Measurements from ENCODE around the gene PPP1R14D. TPM values are rescaled to one million over a fixed set of nuclear protein-coding genes. Genes with fewer than 3 reads are reported as not detected.
A peak's percentile ranks its signal among the peaks of the same experiment; 100 is the strongest.

Gene PPP1R14D, protein sequence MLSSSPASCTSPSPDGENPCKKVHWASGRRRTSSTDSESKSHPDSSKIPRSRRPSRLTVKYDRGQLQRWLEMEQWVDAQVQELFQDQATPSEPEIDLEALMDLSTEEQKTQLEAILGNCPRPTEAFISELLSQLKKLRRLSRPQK
- not detected for total RNA-seq

DNA sequence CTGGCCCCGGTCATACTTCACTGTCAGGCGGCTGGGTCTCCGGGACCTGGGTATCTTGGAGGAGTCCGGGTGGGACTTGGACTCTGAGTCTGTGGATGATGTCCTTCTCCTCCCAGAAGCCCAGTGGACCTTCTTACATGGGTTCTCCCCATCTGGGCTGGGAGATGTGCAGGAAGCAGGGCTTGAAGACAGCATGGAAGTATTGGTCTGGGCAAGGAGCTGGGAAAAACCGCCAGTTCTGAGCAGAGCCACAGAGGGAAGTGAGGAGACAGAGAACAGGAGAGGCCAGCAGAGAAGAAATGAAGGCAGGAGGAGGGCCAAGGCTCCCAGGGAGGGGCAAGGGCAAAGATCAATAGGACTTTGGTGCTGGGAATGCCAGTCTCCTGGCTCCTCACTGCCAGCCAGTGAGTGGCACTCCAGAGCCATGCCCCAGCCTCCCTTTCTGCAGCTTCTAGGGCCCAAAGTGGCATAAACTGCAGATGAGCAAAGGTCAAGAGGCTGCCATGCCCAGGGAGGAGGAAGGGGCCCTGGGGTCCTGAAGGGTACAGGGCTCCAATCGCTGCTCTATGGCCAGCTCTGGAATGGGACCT is at the start of gene PPP1R14D:
PPP1R14D (minus strand) TSS at position 262 of the 590 bp plus-strand sequence; CDS start at position 195, 67 bp downstream.
- Mint-ChIP-seq H3K36me3 (ENCODE audit: low read depth) (no peaks in the 10 kb centered on the region), H3K27me3 (peaks cover 14% of the 10 kb centered on the region), H3K4me1 (peaks cover 2% of the 10 kb centered on the region), H3K27ac (no peak within 1 kb of the TSS), H3K9me3 (no peaks in the 10 kb centered on the region), H3K4me3 (no peak within 1 kb of the TSS)
- ChIA-PET CTCF (no interaction called here), POLR2A (interaction anchor here (1.2 kb wide), 1 partner anchor 28 kb away, joined by 3 read pairs; no protein-coding TSS in a partner anchor)
- DNase-seq = no peak

GRCh38 chr15:40877694-40878093 is 49.2 kb upstream of the PPP1R14D start:
- Mint-ChIP-seq H3K9me3 (no peaks in the 10 kb centered on the region), H3K27me3 (peaks cover 21% of the 10 kb centered on the region), H3K27ac (no peak overlapping the region), H3K4me1 (peaks cover 19% of the 10 kb centered on the region), H3K4me3 (no peak overlapping the region), H3K36me3 (ENCODE audit: low read depth) (no peaks in the 10 kb centered on the region)
- no peak for DNase-seq
- CTCF ChIA-PET = interaction anchor here (0.8 to 7.4 kb wide), 3 partner anchors 14 to 134 kb away, joined by 3 to 41 read pairs (median 5); partner anchors contain the start of gene VPS18
- POLR2A ChIA-PET = interaction anchor here (1.0 to 1.7 kb wide), 3 partner anchors 17 to 50 kb away, joined by 3 to 7 read pairs (median 3); partner anchors contain the start of gene VPS18

- H3K27me3 Mint-ChIP-seq = peaks cover 27% of the 10 kb centered on the region
- CTCF ChIA-PET = interaction anchor here (1.7 to 7.4 kb wide), 2 partner anchors 16 to 19 kb away, joined by 5 to 41 read pairs; partner anchors contain the start of gene VPS18
- POLR2A ChIA-PET = interaction anchor here (1.0 to 1.7 kb wide), 2 partner anchors 18 to 355 kb away, joined by 3 to 7 read pairs; partner anchors contain the start of genes CHP1 and VPS18
- H3K4me3 Mint-ChIP-seq = no peak overlapping the region
- no peaks in the 10 kb centered on the region for H3K9me3 Mint-ChIP-seq
- H3K27ac Mint-ChIP-seq = no peak overlapping the region
- H3K36me3 Mint-ChIP-seq (ENCODE audit: low read depth) = no peaks in the 10 kb centered on the region
- peaks cover 26% of the 10 kb centered on the region for H3K4me1 Mint-ChIP-seq
- DNase-seq = no peak
Observed at GRCh38 chr15:40875991-40876730, 47.7 kb upstream of the PPP1R14D start.

DNA sequence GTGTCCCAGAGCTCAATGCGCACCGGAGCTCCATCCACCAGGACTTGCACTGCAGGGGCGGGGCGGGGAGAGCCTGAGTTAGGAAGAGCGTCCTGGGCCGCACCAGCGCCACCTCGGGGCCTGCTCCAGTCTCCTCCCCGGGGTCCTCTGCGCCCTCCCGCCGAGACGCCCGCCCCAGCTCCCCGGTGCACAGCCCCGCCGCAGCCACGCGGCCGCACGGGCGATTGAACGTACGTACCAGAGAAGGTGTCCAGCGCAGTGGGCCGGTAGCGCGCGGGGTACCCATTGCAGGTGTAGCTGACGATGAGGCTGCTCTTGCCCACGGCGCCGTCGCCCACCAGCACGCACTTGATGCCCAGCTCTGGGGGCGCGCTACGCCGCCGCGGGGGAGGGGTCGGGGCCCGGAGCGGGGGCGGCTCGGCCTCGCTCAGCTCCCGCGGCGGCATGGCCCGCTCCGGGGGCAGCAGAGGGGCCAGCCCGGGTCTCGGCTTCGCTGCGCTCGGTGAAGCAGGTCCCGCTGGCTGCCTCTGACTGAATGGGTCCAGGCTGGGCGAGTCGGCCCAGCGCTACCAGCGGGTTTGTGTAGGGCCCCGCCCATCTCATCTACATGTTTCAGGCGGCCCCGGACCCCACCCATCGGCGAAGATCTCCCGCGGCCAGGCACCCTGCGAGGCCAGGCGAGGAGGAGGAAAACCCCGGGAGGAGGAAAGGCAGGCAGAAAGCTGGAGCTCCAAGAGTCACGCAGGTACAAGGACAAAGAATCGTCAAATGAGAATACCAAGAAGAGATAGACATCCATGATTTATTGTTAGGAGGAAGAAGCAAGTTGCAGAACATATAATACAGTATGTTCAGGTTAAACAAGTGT is 45.4 kb upstream of the PPP1R14D start, which contains the start of gene RHOV:
RHOV (minus strand) TSS at position 541 of the 868 bp plus-strand sequence; CDS start at position 446, 95 bp downstream.
- H3K4me3 Mint-ChIP-seq = peak within 1 kb of the TSS; percentile 69
- no peaks in the 10 kb centered on the region for H3K36me3 Mint-ChIP-seq (ENCODE audit: low read depth)
- peaks cover 27% of the 10 kb centered on the region for H3K27me3 Mint-ChIP-seq
- DNase-seq = peak; percentile 44
- H3K27ac Mint-ChIP-seq = no peak within 1 kb of the TSS
- POLR2A ChIA-PET = interaction anchor here (0.6 to 1.2 kb wide), 4 partner anchors 8 to 422 kb away, joined by 3 to 6 read pairs (median 4); partner anchors contain the start of gene VPS18
- CTCF ChIA-PET = interaction anchor here (0.5 to 3.1 kb wide), 13 partner anchors 9 to 391 kb away, joined by 3 to 18 read pairs (median 3); partner anchors contain the start of genes DNAJC17, VPS18 and ZFYVE19
- no peaks in the 10 kb centered on the region for H3K9me3 Mint-ChIP-seq
- peaks cover 20% of the 10 kb centered on the region for H3K4me1 Mint-ChIP-seq

- POLR2A ChIA-PET = interaction anchor here (0.6 to 1.6 kb wide), 5 partner anchors 9 to 423 kb away, joined by 3 to 6 read pairs (median 4); partner anchors contain the start of gene VPS18
- Mint-ChIP-seq H3K4me3 (peak overlapping the region; percentile 69), H3K27me3 (peaks cover 27% of the 10 kb centered on the region), H3K9me3 (no peaks in the 10 kb centered on the region), H3K4me1 (peaks cover 16% of the 10 kb centered on the region), H3K27ac (no peak overlapping the region), H3K36me3 (ENCODE audit: low read depth) (no peaks in the 10 kb centered on the region)
- DNase-seq = no peak
- CTCF ChIA-PET = interaction anchor here (0.6 to 3.1 kb wide), 10 partner anchors 9 to 311 kb away, joined by 3 to 18 read pairs (median 4); partner anchors contain the start of genes DNAJC17, VPS18 and ZFYVE19
Observed at GRCh38 chr15:40872791-40873693, 44.5 kb upstream of the PPP1R14D start.

- CTCF ChIA-PET = interaction anchor here (1.1 to 3.1 kb wide), 3 partner anchors 20 to 22 kb away, joined by 8 to 18 read pairs (median 8); partner anchors contain the start of gene VPS18
- H3K27ac Mint-ChIP-seq = no peak overlapping the region
- H3K36me3 Mint-ChIP-seq (ENCODE audit: low read depth) = no peaks in the 10 kb centered on the region
- peaks cover 27% of the 10 kb centered on the region for H3K27me3 Mint-ChIP-seq
- no peak for DNase-seq
- POLR2A ChIA-PET = interaction anchor here (0.9 to 1.6 kb wide), 5 partner anchors 10 to 128 kb away, joined by 3 to 4 read pairs (median 3); no protein-coding TSS in a partner anchor
- H3K4me3 Mint-ChIP-seq = no peak overlapping the region
- no peaks in the 10 kb centered on the region for H3K9me3 Mint-ChIP-seq
- peaks cover 16% of the 10 kb centered on the region for H3K4me1 Mint-ChIP-seq
Observed at GRCh38 chr15:40871749-40872617, 43.5 kb upstream of the PPP1R14D start.

GRCh38 chr15:40870716-40871115 is 42.2 kb upstream of the PPP1R14D start:
- DNase-seq = no peak
- Mint-ChIP-seq H3K27me3 (peaks cover 22% of the 10 kb centered on the region), H3K27ac (no peak overlapping the region), H3K4me3 (no peak overlapping the region), H3K9me3 (no peaks in the 10 kb centered on the region), H3K36me3 (ENCODE audit: low read depth) (no peaks in the 10 kb centered on the region), H3K4me1 (peaks cover 16% of the 10 kb centered on the region)
- ChIA-PET POLR2A (interaction anchor here (1.1 to 1.3 kb wide), 2 partner anchors 8 to 12 kb away, joined by 3 read pairs; no protein-coding TSS in a partner anchor), CTCF (interaction anchor here (1.6 kb wide), 1 partner anchor 21 kb away, joined by 8 read pairs; no protein-coding TSS in a partner anchor)

DNA sequence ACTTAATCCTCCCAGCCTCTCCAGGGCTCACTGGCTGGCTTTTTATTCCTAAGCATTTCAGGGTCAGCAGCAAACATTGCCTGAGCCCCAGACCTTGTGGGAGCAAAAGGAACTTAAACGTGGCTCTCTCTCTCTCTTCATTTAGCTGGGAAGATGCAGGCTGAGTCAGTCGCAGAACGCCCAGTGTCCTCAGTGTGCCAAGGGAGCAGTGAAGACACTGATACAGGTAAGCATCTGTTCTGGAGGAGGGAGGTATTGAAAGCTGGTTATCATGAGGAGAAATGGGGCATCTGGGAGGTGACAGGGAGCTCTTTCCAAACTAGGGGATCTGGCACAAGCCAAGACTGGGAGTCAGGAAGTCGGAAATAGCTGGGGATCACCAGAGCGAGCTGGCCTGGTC is 41.2 kb upstream of the PPP1R14D start:
- ChIA-PET POLR2A (interaction anchor here (1.1 kb wide), 1 partner anchor 11 kb away, joined by 3 read pairs; no protein-coding TSS in a partner anchor), CTCF (interaction anchor here (0.9 kb wide), 1 partner anchor 23 kb away, joined by 3 read pairs; no protein-coding TSS in a partner anchor)
- no peaks in the 10 kb centered on the region for H3K36me3 Mint-ChIP-seq (ENCODE audit: low read depth)
- H3K27ac Mint-ChIP-seq = no peak overlapping the region
- H3K4me1 Mint-ChIP-seq = peaks cover 16% of the 10 kb centered on the region
- peaks cover 20% of the 10 kb centered on the region for H3K27me3 Mint-ChIP-seq
- DNase-seq = no peak
- H3K9me3 Mint-ChIP-seq = no peaks in the 10 kb centered on the region
- H3K4me3 Mint-ChIP-seq = no peak overlapping the region

- CTCF ChIA-PET = interaction anchor here (1.0 kb wide), 1 partner anchor 12 kb away, joined by 3 read pairs; no protein-coding TSS in a partner anchor
- H3K27ac Mint-ChIP-seq = no peak overlapping the region
- POLR2A ChIA-PET = interaction anchor here (1.7 kb wide), 1 partner anchor 9 kb away, joined by 3 read pairs; no protein-coding TSS in a partner anchor
Observed at GRCh38 chr15:40867199-40867598, 38.7 kb upstream of the PPP1R14D start.

DNA sequence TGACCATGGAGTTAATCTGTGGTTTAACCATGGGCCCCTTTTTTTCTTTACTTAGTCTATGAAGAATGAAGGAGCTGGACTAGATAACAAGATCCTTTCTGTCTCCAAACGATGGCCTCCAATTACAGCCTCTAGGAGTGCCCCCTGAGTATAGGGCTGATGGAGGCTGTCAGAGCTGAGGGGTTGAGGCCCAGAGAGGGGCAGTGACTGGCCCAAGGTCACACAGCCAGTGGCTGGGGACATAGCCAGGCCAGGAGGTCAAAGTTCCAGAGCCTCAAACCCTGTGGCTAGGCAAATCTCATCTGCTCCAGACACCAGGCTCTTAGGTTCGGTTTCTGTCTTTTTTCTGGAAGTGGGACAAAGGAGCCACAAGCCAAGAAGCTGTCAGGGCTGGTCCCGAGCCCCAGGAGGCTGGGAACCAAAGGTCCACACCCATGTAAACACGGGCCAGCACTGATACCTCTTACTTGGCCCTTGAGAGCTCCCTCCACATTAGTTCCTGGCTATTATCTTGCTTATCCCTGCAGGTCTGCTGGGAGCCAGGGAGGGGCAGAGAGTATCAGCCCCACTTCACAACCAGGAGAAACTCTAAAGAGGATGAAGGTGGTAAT is 35.3 kb upstream of the PPP1R14D start:
- H3K4me1 Mint-ChIP-seq = peaks cover 7% of the 10 kb centered on the region
- no peak overlapping the region for H3K27ac Mint-ChIP-seq
- CTCF ChIA-PET = interaction anchor here (0.6 to 1.5 kb wide), 2 partner anchors 28 to 209 kb away, joined by 3 to 5 read pairs; no protein-coding TSS in a partner anchor
- POLR2A ChIA-PET = interaction anchor here (1.7 kb wide), 1 partner anchor 30 kb away, joined by 4 read pairs; the partner anchor contains the start of gene VPS18
- no peaks in the 10 kb centered on the region for H3K9me3 Mint-ChIP-seq
- DNase-seq = no peak
- no peak overlapping the region for H3K4me3 Mint-ChIP-seq
- H3K27me3 Mint-ChIP-seq = peaks cover 2% of the 10 kb centered on the region
- H3K36me3 Mint-ChIP-seq (ENCODE audit: low read depth) = no peaks in the 10 kb centered on the region

More at GRCh38 chr15:40867199-40867598, 38.7 kb upstream of the PPP1R14D start:
- peaks cover 4% of the 10 kb centered on the region for H3K27me3 Mint-ChIP-seq
- no peaks in the 10 kb centered on the region for H3K36me3 Mint-ChIP-seq (ENCODE audit: low read depth)
- no peaks in the 10 kb centered on the region for H3K9me3 Mint-ChIP-seq
- no peak overlapping the region for H3K4me3 Mint-ChIP-seq
- peaks cover 3% of the 10 kb centered on the region for H3K4me1 Mint-ChIP-seq
- no peak for DNase-seq
